Suprapubic skin (tissue), 4 donors: ENCODE results near the gene PTGR3.

Experiments
- EP300 ChIP-seq: sonication (generic); formaldehyde crosslinking; IDR thresholded peaks from one replicate; pipeline ENCODE4 v1.6.1; 2017; ENCODE audit warnings: antibody characterized with exemption
- POLR2A ChIP-seq, 2 donors: fragments of 450-650 bp; IDR thresholded peaks; one replicate each; pipeline ENCODE4 v1.6.1; 2017; ENCODE audit warnings: antibody characterized with exemption in 2 of 2, mild to moderate bottlenecking in 2 of 2, moderate library complexity in 2 of 2
- POLR2AphosphoS5 ChIP-seq, 3 donors: sonication (generic); formaldehyde crosslinking; IDR thresholded peaks; one replicate each; pipeline ENCODE4 v1.6.1; 2017; ENCODE audit warnings: antibody characterized with exemption in 3 of 3
- TF ChIP-seq, protein P1 (sequence below), 2 donors: fragments of 200-600 bp in 1 of 2; fragments of 450-650 bp in 1 of 2; sonication (generic) in 1 of 2; IDR thresholded peaks; one replicate each; pipeline ENCODE4 v1.5.1; 2016 to 2019; ENCODE audit warnings: antibody characterized with exemption in 2 of 2, mild to moderate bottlenecking in 1 of 2, moderate library complexity in 1 of 2

DNA sequence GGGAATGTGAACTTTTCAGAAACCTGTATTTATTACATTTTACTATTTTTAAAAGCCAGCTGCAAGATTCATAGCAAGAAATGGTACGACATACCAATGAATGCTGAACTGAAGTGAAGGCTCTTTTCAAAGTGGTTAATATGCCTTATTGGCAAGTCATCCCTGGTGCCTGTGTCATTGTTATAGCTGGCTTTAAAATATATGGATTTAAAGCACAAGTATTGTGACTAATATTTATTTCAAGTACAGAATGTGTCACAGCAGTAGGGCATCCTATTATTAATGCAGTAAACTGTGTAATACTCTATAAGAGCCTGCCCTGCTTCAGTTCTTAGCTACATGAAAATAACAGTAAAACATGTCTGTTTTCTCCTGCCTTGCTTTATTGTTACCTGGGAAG is 12.5 kb upstream of the PTGR3 start:
- TF ChIP-seq POLR2A (IDR thresholded peaks at IDR 0.05) = no peak
- TF ChIP-seq, protein P1, sequence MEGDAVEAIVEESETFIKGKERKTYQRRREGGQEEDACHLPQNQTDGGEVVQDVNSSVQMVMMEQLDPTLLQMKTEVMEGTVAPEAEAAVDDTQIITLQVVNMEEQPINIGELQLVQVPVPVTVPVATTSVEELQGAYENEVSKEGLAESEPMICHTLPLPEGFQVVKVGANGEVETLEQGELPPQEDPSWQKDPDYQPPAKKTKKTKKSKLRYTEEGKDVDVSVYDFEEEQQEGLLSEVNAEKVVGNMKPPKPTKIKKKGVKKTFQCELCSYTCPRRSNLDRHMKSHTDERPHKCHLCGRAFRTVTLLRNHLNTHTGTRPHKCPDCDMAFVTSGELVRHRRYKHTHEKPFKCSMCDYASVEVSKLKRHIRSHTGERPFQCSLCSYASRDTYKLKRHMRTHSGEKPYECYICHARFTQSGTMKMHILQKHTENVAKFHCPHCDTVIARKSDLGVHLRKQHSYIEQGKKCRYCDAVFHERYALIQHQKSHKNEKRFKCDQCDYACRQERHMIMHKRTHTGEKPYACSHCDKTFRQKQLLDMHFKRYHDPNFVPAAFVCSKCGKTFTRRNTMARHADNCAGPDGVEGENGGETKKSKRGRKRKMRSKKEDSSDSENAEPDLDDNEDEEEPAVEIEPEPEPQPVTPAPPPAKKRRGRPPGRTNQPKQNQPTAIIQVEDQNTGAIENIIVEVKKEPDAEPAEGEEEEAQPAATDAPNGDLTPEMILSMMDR (IDR thresholded peaks at IDR 0.05) = no peak
- no peak for TF ChIP-seq EP300
- no peak for TF ChIP-seq POLR2AphosphoS5 (IDR thresholded peaks at IDR 0.05)
